ENCODE measurements around the gene NWD2. TPM values are rescaled to one million over a fixed set of nuclear protein-coding genes. Genes with fewer than 3 reads are reported as not detected.

NWD2 gene
- total RNA-seq, 1 experiment from 2014 or later = not detected

GRCh38 chr4:37424753-37425152 lies 180.2 kb downstream of the NWD2 start:
- H3K4me3 Mint-ChIP-seq = no peak overlapping the region
- Histone ChIP-seq H3K14ac (ENCODE audit: insufficient read depth, low read length) (no peak overlapping the region), H3K79me1 (ENCODE audit: insufficient read depth, low read depth, low read length, poor library complexity, severe bottlenecking) (no peaks in the 10 kb centered on the region), H4K20me1 (ENCODE audit: control insufficient read depth, insufficient read depth, insufficient read length) (no peaks in the 10 kb centered on the region), H2BK120ac (ENCODE audit: low read depth, low read length, poor library complexity, severe bottlenecking) (no peak overlapping the region), H3K9ac (ENCODE audit: extremely low read depth, insufficient read length, low read length) (no peak overlapping the region), H2AK5ac (ENCODE audit: insufficient read length, low read length) (no peak overlapping the region), H2BK20ac (ENCODE audit: low read depth, low read length, poor library complexity, severe bottlenecking) (no peak overlapping the region), H2AFZ (ENCODE audit: low read length) (no peak overlapping the region), H3K27me3 (ENCODE audit: insufficient read depth, low read length) (no peaks in the 10 kb centered on the region), H4K5ac (ENCODE audit: insufficient read length, low read depth, low read length) (no peak overlapping the region), H4K8ac (replicated peaks; ENCODE audit: insufficient read length, low read depth, low read length) (no peak overlapping the region), H2BK5ac (ENCODE audit: insufficient read length, low read length) (no peak overlapping the region), H3K27ac (ENCODE audit: insufficient read length, low read depth, low read length) (no peak overlapping the region), H3K23me2 (ENCODE audit: insufficient read length, low read depth, low read length, poor library complexity, severe bottlenecking) (no peaks in the 10 kb centered on the region), H3T11ph (ENCODE audit: low read length) (no peak overlapping the region), H3K18ac (ENCODE audit: insufficient read length, low read depth, low read length) (no peak overlapping the region), H2BK15ac (ENCODE audit: low read depth, low read length) (no peak overlapping the region), H3K79me2 (ENCODE audit: insufficient read depth, low read length) (no peaks in the 10 kb centered on the region), H4K91ac (ENCODE audit: insufficient read length, low read depth, low read length) (no peak overlapping the region), H3K4me1 (ENCODE audit: insufficient read depth, low read length) (no peaks in the 10 kb centered on the region), H2BK12ac (ENCODE audit: insufficient read length, low read depth, low read length) (no peak overlapping the region), H3K4ac (ENCODE audit: low read depth, low read length) (no peak overlapping the region), H3K4me2 (ENCODE audit: insufficient read depth, insufficient read length, low read length) (no peak overlapping the region), H3K23ac (ENCODE audit: insufficient read length, low read depth, low read length) (no peak overlapping the region), H3K56ac (ENCODE audit: insufficient read length, low read depth, low read length) (no peak overlapping the region), H3K9me3 (ENCODE audit: control insufficient read depth, low read depth, low read length) (no peaks in the 10 kb centered on the region)
- TF ChIP-seq CTCF (conservative IDR thresholded peaks at IDR 0.05) = no peak
- H3K27ac Mint-ChIP-seq = no peak overlapping the region
- H3K27me3 Mint-ChIP-seq (ENCODE audit: low read depth) = no peaks in the 10 kb centered on the region; the same call in 1 of the 2 replicates
- no peak for DNase-seq
- H3K9me3 Mint-ChIP-seq = no peaks in the 10 kb centered on the region
- no peaks in the 10 kb centered on the region for H3K36me3 Mint-ChIP-seq (ENCODE audit: insufficient read depth in 1 of 3, low read depth in 3 of 3)
- 0 out of 4 replicates have a peak, but pooled peaks cover 0 to 4% of the 10 kb centered on the region in 2 experiments for H3K4me1 Mint-ChIP-seq

All from H9 (cell line).